ENCODE data around the gene MRFAP1L1. TPM values are rescaled to one million over a fixed set of nuclear protein-coding genes. Genes with fewer than 3 reads are reported as not detected.
A peak's percentile ranks its signal among the peaks of the same experiment; 100 is the strongest.

Gene MRFAP1L1
- polyA plus RNA-seq, 3 donors = 7.6 to 19.1 (median 13.8) TPM

GRCh38 chr4:6730603-6731317, 21.1 kb upstream of the MRFAP1L1 start:
- H2AFZ ChIP-seq (ENCODE audit: insufficient read depth, low read depth, low read length, poor library complexity, severe bottlenecking) = no peak overlapping the region
- 83% methylated on average over 16 of the region's 20 CpGs for WGBS (ENCODE audit: insufficient coverage)
- H3K9me3 Mint-ChIP-seq = peaks cover 0 to 4% (median 0%) of the 10 kb centered on the region in 7 donors
- no peak for DNase-seq
- no peak overlapping the region for H3K9ac ChIP-seq (ENCODE audit: insufficient read depth, low read length, poor library complexity, severe bottlenecking)
- no peak overlapping the region for H3K27ac ChIP-seq (ENCODE audit: low read depth in 1 of 2, low read length in 2 of 2)
- H3K27me3 ChIP-seq (ENCODE audit: control insufficient read depth in 2 of 2, insufficient read depth in 2 of 2, low read length in 2 of 2) = no peaks in the 10 kb centered on the region
- no peaks in the 10 kb centered on the region for H4K20me1 ChIP-seq (ENCODE audit: insufficient read depth, low read length)
- no peak overlapping the region for H3K4me3 ChIP-seq (replicated peaks in 1 of 3; ENCODE audit: low read depth in 2 of 3, low read length in 3 of 3)
- H3K79me2 ChIP-seq (ENCODE audit: insufficient read depth, low read length) = no peaks in the 10 kb centered on the region
- TF ChIP-seq CTCF (IDR thresholded peaks at IDR 0.05) = no peak
- no peaks in the 10 kb centered on the region for H3K36me3 ChIP-seq (replicated peaks in 1 of 2; ENCODE audit: control insufficient read depth in 1 of 2, insufficient read depth in 2 of 2, low read length in 2 of 2)
- H3K4me2 ChIP-seq (replicated peaks; ENCODE audit: extremely low read depth, low read length, poor library complexity, severe bottlenecking) = no peak overlapping the region
- no peak overlapping the region for H3K27ac Mint-ChIP-seq
- intact Hi-C loops (cut with micrococcal nuclease) = no loop called here
- H3K27me3 Mint-ChIP-seq (ENCODE audit: low read depth in 3 of 3) = peaks cover 2 to 24% (median 7%) of the 10 kb centered on the region in 3 donors
- no peaks in the 10 kb centered on the region for H3K9me3 ChIP-seq (replicated peaks in 1 of 2; ENCODE audit: control insufficient read depth in 1 of 2, insufficient read depth in 1 of 2, low read length in 2 of 2)
- peaks cover 10% of the 10 kb centered on the region for H3K4me1 Mint-ChIP-seq
- H3K4me1 ChIP-seq (ENCODE audit: control insufficient read depth in 1 of 2, insufficient read depth in 2 of 2, low read length in 2 of 2) = peaks cover 10 to 13% of the 10 kb centered on the region in 2 donors
- H3K4me3 Mint-ChIP-seq = no peak overlapping the region
- H3K36me3 Mint-ChIP-seq = no peaks in the 10 kb centered on the region

- Histone ChIP-seq H3K9me3 (replicated peaks in 1 of 2; ENCODE audit: control insufficient read depth in 1 of 2, insufficient read depth in 1 of 2, low read length in 2 of 2) (no peaks in the 10 kb centered on the region), H3K4me3 (replicated peaks in 1 of 3; ENCODE audit: low read depth in 2 of 3, low read length in 3 of 3) (no peak overlapping the region), H3K27me3 (ENCODE audit: control insufficient read depth in 2 of 2, insufficient read depth in 2 of 2, low read length in 2 of 2) (no peaks in the 10 kb centered on the region), H3K79me2 (ENCODE audit: insufficient read depth, low read length) (no peaks in the 10 kb centered on the region), H3K4me1 (ENCODE audit: control insufficient read depth in 1 of 2, insufficient read depth in 2 of 2, low read length in 2 of 2) (peaks cover 10 to 13% of the 10 kb centered on the region in 2 donors), H3K27ac (ENCODE audit: low read depth in 1 of 2, low read length in 2 of 2) (no peak overlapping the region), H3K9ac (ENCODE audit: insufficient read depth, low read length, poor library complexity, severe bottlenecking) (no peak overlapping the region), H3K36me3 (replicated peaks in 1 of 2; ENCODE audit: control insufficient read depth in 1 of 2, insufficient read depth in 2 of 2, low read length in 2 of 2) (no peaks in the 10 kb centered on the region), H4K20me1 (ENCODE audit: insufficient read depth, low read length) (no peaks in the 10 kb centered on the region), H3K4me2 (replicated peaks; ENCODE audit: extremely low read depth, low read length, poor library complexity, severe bottlenecking) (no peak overlapping the region), H2AFZ (ENCODE audit: insufficient read depth, low read depth, low read length, poor library complexity, severe bottlenecking) (no peak overlapping the region)
- no peak for DNase-seq
- 92% methylated on average over 12 of the region's 15 CpGs for WGBS (ENCODE audit: insufficient coverage)
- H3K27me3 Mint-ChIP-seq (ENCODE audit: low read depth in 3 of 3) = peaks cover 0 to 13% (median 5%) of the 10 kb centered on the region in 3 donors
- peaks cover 10% of the 10 kb centered on the region for H3K4me1 Mint-ChIP-seq
- no peaks in the 10 kb centered on the region for H3K36me3 Mint-ChIP-seq
- no peak for TF ChIP-seq CTCF (IDR thresholded peaks at IDR 0.05)
- peak overlapping the region in 1 of 7 donors; percentile 60 for H3K27ac Mint-ChIP-seq
- H3K9me3 Mint-ChIP-seq = peaks cover 0 to 4% (median 0%) of the 10 kb centered on the region in 7 donors
- intact Hi-C loops (cut with micrococcal nuclease) = loop anchor here in 1 of 2 donors (5.0 kb wide), 1 partner anchor 54 kb away; the partner anchor contains the start of gene KIAA0232
- H3K4me3 Mint-ChIP-seq = no peak overlapping the region
Measured at GRCh38 chr4:6728320-6729029, 18.8 kb upstream of the MRFAP1L1 start.
